Activated CD8-positive, alpha-beta memory T cell treated with anti-CD3 and anti-CD28 coated beads for 24 hours (primary cell): ENCODE measurements around the gene KLRC4.

Source experiments
- DNase-seq: peaks from one replicate; pipeline ENCODE4 v3.0.0-alpha.2; 2020

The KLRC4 gene

DNA sequence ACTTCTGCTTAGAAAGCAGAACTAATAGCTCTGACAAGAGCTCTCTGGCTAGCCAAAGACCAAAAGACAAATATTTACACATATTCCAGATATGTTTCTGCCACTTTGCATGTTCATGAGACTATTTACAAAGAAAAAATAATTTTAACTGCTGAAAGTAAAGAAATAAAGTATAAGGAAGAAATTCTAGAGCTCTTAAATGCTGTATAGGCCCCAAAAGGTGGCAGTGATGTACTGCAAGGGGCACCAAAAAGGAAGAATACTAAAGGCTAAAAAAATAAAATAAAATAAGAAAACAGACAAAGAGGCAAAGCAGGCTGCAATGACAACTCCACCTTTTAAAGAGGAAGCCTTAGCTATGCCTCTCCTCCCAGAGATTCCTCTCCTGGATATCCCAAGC, 42.7 kb downstream of the KLRC4 start:
- DNase-seq = no peak

DNA sequence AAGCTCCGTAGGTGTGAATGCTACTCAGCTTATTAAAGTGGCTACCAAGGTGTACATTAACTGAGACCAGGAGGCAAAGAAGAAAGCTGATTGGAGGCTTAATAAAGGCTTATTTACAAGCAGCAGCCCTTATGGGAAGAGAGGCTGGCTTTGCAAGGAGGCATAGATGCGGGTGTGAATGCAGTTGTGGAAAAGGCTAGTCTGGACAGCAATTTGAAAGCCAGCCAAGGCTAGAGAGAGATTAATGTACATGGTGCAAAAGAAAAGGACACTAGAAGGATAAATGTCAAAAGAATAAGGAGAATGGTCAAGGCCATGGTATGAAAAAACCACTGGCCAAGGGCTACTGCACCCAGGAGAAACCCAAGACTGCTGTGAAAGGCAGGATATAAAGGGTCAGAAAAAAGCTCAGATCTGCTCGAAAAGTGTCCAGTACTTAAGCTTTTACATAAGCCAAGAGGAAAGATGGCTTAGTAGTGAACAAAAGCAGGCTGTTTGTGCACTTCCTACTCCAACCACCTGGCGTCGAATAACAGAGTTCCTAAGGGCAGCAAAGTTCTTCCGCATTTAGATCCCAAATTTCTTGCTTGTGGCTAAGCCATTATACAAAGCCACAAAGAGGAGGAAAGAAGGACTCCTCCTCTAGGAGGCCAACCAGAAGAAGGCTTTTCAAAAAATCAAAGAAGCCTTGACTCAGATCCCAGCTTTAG, 43.7 kb downstream of the KLRC4 start:
- no peak for DNase-seq

GRCh38 chr12:10364815-10365622, 44.5 kb downstream of the KLRC4 start:
- DNase-seq = peak; percentile 80

DNA sequence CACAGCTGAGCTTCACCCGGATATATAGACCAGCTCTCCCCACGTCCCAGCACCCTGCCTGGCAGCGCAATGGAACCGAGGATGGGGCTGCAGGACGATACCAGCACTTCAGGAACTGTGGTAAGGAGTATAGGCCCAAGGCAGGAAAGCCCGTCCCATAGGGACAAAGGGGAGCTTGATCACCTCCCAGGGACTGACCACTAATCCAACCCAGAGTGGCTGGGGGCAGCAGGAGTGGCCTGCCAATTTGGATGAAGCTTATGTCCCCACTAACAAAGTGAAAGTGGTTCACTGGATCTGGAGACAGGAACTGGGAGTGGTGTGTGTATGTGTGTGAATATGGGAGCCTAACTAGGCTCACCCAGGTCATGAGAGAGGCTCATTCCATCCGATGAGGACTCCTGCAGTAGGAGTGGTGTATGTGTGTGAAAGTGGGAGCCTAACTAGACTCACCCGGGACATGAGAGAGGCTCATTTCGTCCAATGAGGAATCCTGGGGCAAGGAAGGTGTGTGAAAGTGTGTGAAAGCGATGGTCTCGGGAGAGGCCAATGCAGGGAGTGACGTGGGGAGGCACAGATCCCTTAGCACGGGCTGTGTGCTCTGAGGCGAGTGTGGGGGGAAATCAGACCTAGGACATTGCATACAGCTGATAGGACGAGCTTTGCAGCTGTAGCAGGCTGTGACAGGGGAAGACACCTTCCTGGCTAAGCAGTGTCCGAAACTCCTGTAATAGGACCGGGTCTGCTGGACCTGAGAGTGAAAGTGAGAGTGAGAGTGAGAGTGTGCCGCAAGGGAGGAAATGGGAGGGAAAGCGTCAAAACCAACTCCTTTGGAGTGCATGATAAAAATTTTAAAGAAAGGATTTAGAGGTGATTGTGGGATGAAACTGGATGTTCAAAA, 45.4 kb downstream of the KLRC4 start:
- DNase-seq = peak; percentile 81

DNA sequence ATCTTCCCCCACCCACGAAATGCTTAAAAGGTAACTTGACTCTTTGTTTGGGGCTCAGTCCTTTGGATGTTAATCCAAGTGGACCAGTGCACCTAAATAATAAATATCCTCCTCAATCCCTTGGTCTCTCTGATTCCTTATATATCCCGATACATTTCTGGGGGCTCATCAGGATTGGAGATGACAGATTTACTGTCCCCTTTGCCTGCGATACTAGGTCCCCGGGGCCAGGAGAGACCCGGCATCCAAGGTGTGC, 46.0 kb downstream of the KLRC4 start:
- no peak for DNase-seq

GRCh38 chr12:10362828-10363657, 46.5 kb downstream of the KLRC4 start:
- peak; percentile 66 for DNase-seq

DNA sequence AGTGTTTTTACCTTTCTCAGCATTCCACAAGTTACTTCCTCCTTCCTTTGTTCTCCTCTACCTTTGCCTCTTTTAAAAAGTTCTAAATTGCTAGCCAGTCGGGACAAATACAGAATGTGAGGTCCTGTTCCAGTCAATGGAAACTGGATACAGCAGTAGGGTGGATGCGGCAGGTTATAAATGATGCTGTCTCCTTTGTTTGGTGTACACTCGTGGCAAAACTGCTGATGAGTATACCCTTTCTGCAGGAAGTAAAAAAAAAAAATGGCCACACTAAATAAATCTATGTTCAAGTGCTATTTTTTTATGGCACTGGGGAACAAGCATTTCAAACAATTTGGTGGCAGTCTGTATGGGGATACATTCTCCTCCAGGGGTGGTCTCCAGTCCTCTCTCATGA, 47.2 kb downstream of the KLRC4 start:
- DNase-seq = no peak

DNA sequence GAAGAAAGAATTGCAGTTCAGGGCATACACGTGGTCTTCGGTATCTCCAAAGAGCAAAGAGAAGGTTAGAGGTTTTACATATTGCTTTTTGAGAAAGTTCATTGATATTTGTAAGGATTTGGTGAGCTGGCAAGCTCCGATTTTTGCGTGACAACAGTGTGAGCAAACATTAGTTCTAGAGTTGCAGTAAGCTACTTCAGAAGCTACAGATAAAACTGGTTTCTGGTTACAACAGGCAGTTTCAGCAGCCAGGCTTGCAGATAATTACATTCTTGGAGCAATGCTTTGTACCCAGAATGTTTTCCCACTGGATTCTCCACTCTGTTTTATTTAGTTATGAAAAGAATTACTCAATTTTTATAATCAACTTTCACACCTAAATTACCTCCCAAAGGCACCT, 47.9 kb downstream of the KLRC4 start:
- no peak for DNase-seq

GRCh38 chr12:10361084-10361483, 48.5 kb downstream of the KLRC4 start:
- DNase-seq = no peak

GRCh38 chr12:10358969-10359368, 50.6 kb downstream of the KLRC4 start:
- DNase-seq = no peak

GRCh38 chr12:10358131-10358530, 51.4 kb downstream of the KLRC4 start:
- DNase-seq = no peak
